ENCODE data around the gene AVPI1.
"Not testable (repeated sequence)": the region's sequence is repeated elsewhere in the genome, so short reads cannot be mapped to it uniquely, and the experiment has no call there.

DNA sequence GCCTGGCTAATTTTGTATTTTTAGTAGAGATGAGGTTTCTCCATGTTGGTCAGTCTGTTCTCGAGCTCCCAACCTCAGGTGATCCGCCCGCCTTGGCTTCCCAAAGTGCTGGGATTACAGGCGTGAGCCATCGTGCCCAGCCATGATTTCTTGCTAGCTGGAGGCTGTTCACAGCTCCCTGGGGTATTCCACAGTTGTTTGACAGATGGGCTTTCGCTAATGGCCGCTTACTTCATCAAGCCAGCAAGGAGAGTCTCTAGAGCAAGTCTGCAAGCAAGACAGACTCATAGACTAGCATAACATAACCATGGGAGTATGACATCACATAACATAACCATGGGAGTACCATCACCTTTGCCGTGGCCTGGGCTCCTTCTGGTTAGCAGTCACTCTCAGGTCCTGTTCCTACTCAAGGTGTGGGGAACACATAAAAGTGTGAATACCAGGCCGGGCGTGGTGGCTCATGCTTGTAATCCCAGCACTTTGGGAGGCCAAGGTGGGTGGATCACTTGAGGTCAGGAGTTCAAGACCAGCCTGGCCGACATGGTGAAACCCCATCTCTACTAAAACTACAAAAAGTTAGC lies 11.1 kb upstream of the AVPI1 start:
- TF ChIP-seq EP300 (IDR thresholded peaks at IDR 0.05); POLR2A (IDR thresholded peaks at IDR 0.05; ENCODE audit: low read depth): not testable (repeated sequence)
- TF ChIP-seq, protein P1, sequence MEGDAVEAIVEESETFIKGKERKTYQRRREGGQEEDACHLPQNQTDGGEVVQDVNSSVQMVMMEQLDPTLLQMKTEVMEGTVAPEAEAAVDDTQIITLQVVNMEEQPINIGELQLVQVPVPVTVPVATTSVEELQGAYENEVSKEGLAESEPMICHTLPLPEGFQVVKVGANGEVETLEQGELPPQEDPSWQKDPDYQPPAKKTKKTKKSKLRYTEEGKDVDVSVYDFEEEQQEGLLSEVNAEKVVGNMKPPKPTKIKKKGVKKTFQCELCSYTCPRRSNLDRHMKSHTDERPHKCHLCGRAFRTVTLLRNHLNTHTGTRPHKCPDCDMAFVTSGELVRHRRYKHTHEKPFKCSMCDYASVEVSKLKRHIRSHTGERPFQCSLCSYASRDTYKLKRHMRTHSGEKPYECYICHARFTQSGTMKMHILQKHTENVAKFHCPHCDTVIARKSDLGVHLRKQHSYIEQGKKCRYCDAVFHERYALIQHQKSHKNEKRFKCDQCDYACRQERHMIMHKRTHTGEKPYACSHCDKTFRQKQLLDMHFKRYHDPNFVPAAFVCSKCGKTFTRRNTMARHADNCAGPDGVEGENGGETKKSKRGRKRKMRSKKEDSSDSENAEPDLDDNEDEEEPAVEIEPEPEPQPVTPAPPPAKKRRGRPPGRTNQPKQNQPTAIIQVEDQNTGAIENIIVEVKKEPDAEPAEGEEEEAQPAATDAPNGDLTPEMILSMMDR (IDR thresholded peaks at IDR 0.05) = not testable (repeated sequence)

Data from esophagus muscularis mucosa (tissue), 4 donors.